A549 treated with AZD2906 at 1 μM for 4 hours (cell line): ENCODE measurements around the gene GATM. TPM values are rescaled to one million over a fixed set of nuclear protein-coding genes. Genes with fewer than 3 reads are reported as not detected.

Experiments
- total RNA-seq: library from RNA; stranded (reverse); fragments of 200-300 nt; extraction: Qiagen RNA extraction; gene quantifications from 5 replicates; pipeline ENCODE4 v1.2.3, GENCODE V29; 2022

The GATM gene, protein sequence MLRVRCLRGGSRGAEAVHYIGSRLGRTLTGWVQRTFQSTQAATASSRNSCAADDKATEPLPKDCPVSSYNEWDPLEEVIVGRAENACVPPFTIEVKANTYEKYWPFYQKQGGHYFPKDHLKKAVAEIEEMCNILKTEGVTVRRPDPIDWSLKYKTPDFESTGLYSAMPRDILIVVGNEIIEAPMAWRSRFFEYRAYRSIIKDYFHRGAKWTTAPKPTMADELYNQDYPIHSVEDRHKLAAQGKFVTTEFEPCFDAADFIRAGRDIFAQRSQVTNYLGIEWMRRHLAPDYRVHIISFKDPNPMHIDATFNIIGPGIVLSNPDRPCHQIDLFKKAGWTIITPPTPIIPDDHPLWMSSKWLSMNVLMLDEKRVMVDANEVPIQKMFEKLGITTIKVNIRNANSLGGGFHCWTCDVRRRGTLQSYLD
- 2.3 to 3.4 TPM (median 2.4 TPM) in 5 replicates for total RNA-seq

DNA sequence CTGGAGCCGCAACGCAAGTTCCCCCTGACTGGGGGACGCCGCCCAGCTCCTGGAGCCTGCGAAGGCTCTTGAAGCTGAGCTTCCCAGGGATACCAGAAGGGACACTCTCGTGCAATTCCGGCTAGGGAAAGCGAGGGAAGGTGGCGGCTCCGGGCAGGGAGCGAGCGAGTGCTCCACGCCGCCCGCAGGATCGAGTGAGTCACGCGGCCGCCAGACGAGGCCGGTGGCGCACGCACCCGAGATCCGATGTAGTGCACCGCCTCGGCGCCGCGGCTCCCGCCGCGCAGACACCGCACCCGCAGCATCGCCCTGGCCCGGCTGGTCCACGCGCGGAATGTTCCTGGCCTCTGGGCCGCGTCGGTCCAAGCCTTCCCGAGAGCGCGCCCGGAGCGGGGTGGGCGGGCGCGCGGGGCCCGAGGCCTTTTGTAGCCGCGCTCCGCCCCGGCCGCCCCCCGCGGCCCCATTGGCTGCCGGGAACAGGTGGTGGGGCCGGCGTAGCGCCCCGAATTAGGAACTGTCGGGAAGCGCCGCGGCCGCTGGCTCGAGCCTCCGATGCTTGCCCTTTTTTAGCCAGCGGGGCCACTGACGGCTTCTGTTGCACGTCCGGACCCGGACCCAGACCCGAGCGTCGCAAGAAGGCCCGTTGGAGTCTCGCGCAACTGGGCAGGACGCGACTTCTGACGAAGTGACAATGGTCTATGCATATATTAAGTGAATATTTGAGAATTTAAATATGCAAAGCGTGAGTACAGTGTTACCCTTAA is at the start of gene GATM:
Gene GATM, minus strand, starts transcription at position 396 of the 764 bp plus-strand sequence. Its CDS starts 91 bp downstream, at position 305.

Other genes with a start within 250 kb of the GATM start
- gene DUOXA1, start 248.7 kb downstream of the GATM start, total RNA-seq = 0.06 to 0.30 TPM (median 0.09 TPM) in 5 replicates
- gene DUOX1, start 248.6 kb downstream of the GATM start, total RNA-seq = 0.05 TPM in 3 of 5 replicates, not detected in the others
- gene SHF, start 190.6 kb downstream of the GATM start, total RNA-seq = 0.36 to 0.75 TPM (median 0.53 TPM) in 5 replicates
- 0.03 to 0.05 TPM in 2 of 5 replicates, not detected in the others for gene SLC28A2, start 126.3 kb downstream of the GATM start, total RNA-seq
- 1.4 to 1.7 TPM (median 1.7 TPM) in 5 replicates for gene SLC30A4, start 144.2 kb upstream of the GATM start, total RNA-seq
- gene BLOC1S6, start 208.8 kb upstream of the GATM start, total RNA-seq = 14.8 to 24.7 TPM (median 16.7 TPM) in 5 replicates